Stimulated activated CD4-positive, alpha-beta T cell treated with anti-CD3 and anti-CD28 coated beads, TNF-alpha, amount 100 ng/mL, for 1 hour (primary cell): ENCODE measurements around the gene USP10.

ENCODE experiments used
- DNase-seq, 3 donors: peaks; one replicate each; pipeline ENCODE4 v3.0.0-alpha.2; 2020; ENCODE audit warnings: low read depth in 3 of 3, low spot score in 1 of 3

The USP10 gene

DNA sequence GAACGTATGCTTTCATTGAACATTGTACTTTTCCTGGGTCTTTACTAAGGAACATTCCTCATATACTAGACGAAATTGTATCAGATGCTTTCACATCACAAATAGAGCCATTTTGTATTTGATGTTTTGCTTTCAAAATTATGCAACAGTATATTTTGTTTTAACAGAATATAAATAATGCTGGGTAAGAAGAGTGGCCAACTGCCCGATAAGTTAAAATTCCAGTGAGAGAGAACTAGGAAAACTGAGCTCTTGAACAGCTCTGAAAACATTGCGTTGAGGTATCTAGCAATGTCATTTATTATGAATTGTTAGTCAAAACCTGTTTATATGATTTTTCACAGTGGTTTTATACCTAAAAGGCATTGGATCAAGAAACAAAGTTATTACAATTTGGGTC is 50.8 kb downstream of the USP10 start:
- DNase-seq = no peak

GRCh38 chr16:84751241-84751640 is 51.4 kb downstream of the USP10 start:
- DNase-seq = no peak

GRCh38 chr16:84751947-84752346 is 52.1 kb downstream of the USP10 start:
- no peak for DNase-seq

- no peak for DNase-seq
Observed at GRCh38 chr16:84752600-84752999, 52.8 kb downstream of the USP10 start.

- DNase-seq = no peak
Observed at GRCh38 chr16:84753412-84754326, 53.9 kb downstream of the USP10 start.

DNA sequence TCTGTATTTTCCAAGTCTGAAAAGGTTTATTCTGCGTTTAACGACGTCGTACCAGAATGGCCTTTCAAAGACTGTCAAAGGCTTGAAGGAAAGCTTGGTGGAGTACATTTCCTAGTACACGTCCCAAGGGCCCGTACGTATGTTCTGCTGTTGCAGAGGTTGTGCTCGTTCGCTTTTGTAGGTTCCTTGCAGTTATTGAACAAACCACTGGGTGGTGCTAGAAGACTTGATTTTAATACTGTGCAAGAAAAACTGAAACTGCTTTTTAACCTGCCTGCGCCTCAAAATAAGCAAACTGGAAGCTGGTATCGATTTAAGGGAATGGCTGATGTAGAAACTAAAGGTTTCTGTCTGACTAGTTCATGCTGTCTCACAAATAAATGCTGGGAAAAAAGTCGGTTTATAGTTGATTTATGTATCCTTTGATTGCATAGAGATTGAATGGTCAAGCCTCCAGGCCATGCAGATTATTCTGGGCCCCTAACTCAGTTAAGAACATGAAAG is 54.6 kb downstream of the USP10 start:
- peak in 2 of 3 donors; percentile 35 to 48 for DNase-seq

GRCh38 chr16:84754956-84755672 is 55.3 kb downstream of the USP10 start:
- no peak for DNase-seq

- DNase-seq = no peak
Observed at GRCh38 chr16:84756830-84757229, 57.0 kb downstream of the USP10 start.

DNA sequence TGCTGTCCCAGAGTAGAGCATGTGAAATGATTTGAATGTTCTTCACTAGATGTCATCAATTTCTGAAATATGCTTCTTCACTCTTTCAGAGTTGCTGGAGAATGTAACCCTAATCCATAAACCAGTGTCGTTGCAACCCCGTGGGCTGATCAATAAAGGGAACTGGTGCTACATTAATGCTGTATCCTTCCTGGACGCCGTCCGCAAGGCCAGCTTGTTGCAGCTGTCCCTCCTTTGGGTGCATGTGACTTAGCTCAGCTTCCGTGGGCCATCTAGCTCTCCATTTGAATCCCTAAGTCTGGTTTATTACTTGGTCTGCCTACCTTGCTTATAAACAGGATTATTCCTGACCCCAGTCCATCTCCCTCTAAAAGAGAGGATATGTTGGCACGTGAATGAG is 58.8 kb downstream of the USP10 start:
- no peak for DNase-seq

GRCh38 chr16:84759061-84759460 is 59.3 kb downstream of the USP10 start:
- DNase-seq = no peak

GRCh38 chr16:84759906-84760305 is 60.1 kb downstream of the USP10 start:
- no peak for DNase-seq

GRCh38 chr16:84761448-84762368 is 61.9 kb downstream of the USP10 start:
- no peak for DNase-seq

DNA sequence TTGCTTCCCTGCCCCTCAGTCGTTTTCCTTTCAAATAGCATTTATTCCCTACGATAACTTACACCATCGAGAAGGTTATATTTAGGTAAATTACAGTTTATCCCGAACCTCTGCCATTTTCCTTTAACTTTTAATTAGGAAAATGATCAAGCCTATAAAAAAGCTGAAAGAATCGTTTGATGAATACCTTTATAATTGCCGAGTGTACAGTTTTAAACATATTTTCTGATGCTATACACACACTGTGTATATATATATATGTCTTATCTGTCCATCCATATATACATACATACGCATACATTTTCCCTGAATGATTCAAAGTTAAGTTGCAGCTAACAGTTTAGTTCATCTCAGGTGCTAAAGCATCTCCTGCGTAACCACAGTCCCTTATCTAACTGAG is 63.4 kb downstream of the USP10 start:
- DNase-seq = no peak

DNA sequence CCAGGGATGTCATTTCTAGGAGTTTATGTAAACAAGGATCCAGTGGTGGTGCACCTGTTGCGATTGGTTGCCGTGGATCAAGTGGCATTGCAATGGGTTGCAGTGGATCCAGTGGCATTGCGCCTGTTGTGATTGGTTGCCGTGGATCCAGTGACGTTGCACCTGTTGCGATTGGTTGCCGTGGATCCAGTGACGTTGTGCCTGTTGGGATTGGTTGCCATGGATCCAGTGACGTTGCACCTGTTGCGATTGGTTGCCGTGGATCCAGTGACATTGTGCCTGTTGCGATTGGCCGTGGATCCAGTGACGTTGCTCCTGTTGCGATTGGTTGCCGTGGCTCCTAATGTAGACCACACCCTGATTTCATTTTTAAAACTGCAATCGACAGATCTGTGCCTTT is 63.8 kb downstream of the USP10 start:
- no peak for DNase-seq

- DNase-seq = no peak
Observed at GRCh38 chr16:84764970-84765369, 65.2 kb downstream of the USP10 start.

DNA sequence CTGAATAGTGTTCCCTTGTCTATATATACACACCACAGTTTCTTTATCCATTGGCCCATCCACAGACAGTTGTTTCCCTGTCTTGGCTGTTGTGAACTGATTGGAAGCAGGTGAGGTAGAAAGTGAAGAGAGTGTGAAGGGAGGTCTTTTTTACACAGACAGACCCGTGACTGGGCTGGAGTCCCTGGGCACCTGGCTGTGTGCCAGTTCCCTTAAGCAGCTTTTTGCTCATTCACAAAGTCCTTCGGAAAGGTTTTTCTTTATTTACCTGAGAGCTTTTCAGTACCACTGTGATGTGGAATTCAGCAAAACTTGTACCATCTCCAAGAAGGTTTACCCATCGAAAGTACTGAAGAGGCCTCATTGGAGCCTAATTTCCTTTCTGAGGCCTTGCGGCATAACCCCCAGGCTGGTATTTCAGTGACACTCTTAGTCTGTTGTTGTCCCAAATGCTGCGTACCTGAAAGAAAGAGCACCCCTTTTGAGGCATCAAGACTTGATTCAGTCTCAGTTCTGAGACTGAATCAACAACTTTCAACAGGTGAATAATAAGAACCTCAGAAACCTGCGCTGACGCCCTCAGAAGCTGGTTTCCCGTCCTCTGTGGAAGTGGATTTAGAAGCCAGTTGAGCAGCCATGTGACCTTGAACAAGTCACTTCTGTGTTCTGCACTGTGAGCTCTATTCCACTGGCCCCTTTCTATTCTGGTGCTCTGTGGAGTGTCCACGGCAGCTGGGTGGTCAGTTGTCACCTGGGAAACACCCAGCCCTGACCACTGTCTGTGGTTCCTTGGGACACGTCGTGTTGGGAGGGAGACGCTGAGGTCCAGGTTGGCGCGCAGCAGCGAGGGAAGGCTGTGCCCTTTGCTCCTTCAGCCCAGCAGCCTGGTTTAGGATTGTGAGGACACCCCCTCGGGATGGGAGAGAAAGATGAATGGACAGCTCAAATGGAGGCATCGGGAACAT is 66.1 kb downstream of the USP10 start:
- DNase-seq = no peak

- DNase-seq = no peak
Observed at GRCh38 chr16:84766978-84767773, 67.4 kb downstream of the USP10 start.

- DNase-seq = no peak
Observed at GRCh38 chr16:84768061-84768807, 68.4 kb downstream of the USP10 start.
